Suppressor macrophage treated with lipopolysaccharide for 4 hours (primary cell): ENCODE measurements around the gene DLGAP3.
"Not testable (repeated sequence)": the region's sequence is repeated elsewhere in the genome, so short reads cannot be mapped to it uniquely, and the experiment has no call there.

Experiments
- DNase-seq: peaks from one replicate; pipeline ENCODE4 v3.0.0-alpha.2; 2020

The DLGAP3 gene

GRCh38 chr1:34828611-34829010, 100.8 kb downstream of the DLGAP3 start:
- DNase-seq, result no peak

DNA sequence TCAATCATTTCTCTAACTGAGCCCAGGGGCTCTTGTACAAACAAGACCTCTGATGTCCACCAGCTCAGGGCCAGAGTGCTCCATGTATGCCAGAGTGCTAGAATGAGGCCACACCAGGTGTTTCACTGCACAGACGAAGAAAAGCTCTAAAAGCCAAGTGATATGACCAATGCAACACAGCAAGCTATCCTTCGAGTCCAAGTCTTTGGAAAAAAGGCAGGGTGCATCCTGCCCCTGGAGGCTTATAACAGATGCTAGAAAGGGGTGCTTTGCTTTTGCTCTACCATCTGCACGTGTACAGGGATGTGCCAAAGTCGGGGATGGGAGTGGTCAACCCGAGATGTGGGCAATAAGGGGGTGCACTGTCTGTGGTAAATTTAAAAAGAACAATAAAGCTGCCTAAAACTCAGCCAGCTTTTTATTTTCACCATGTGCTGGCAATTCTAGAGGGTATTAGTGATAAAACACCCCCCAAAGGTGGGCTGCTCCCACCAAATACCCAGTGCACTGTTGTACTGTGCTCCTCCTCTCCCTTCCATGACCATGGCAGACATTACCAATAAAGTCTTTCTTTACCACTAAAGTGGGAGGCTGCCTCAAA, 102.0 kb downstream of the DLGAP3 start:
- no peak for DNase-seq

DNA sequence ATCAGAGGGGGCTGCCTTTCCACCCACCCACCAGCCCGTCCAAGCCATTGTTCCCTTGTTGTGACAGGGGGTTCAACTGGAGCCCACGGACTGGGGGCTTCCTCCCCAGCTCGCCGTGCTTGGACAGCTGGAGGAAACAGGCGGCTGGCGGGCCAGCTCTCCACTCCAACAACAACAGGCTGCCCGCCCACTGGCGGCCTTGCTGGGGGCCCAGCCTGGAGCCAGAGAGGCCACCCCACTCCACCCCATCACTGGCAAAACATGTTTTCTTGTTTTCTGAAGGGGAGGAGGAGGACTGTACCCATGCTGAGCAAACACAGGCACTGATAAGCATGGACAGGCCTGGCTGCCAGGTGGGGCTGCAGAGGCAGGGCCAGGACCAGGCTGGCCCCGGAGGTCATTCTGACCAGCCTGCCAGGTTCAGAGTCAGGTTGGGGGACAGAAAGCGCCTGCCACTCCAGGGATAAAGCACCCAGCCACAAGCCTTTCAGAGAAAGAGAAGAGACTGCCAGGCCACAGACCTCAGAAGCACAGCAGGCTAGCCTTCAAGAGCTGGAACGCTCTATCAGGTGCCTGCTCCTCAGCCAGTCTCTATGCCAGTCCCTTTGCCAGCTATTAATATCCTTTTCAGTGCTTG, 103.9 kb downstream of the DLGAP3 start:
- DNase-seq, result no peak

DNA sequence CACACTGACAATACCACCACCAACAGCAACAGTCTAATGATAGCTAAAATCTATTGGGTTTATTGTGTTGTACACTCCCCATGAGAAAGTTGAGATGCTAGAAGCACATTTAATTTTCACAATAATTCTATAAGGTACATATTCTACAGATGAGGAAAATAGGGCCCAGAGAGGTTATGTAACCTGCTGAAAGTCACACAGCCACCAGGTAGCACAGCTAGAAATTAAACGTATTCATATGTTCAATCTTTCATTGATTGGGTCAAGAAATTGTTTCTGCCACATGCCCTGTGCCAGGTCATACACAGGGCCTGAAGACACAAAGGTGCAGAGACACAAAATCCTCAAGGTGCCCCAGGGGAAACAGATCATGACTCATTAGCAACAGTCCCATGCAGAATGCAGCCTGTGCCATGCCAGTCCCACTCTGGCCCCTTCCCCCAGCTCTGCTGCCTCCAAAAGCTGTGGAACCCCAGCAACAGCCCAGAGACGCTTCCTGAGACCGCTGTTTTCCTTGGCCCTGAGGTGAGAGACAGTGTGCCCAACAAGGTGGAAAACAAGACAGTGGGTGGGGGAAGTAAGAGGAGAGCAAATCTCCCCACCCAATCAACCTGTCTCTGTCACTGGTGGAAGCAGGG, 104.5 kb downstream of the DLGAP3 start:
- DNase-seq, result no peak

- DNase-seq, result no peak
Measured at GRCh38 chr1:34822202-34822601, 107.2 kb downstream of the DLGAP3 start.

GRCh38 chr1:34818862-34819261, 110.6 kb downstream of the DLGAP3 start:
- not testable (repeated sequence) for DNase-seq

GRCh38 chr1:34816778-34817177, 112.7 kb downstream of the DLGAP3 start:
- DNase-seq, result no peak

GRCh38 chr1:34816332-34816731, 113.1 kb downstream of the DLGAP3 start:
- no peak for DNase-seq
